HG03025 (cell line): ENCODE data around the gene ETS2.
"Not testable (repeated sequence)": the region's sequence is repeated elsewhere in the genome, so short reads cannot be mapped to it uniquely, and the experiment has no call there.

Source experiments
- ATAC-seq: cut with Tn5 transposase; IDR thresholded peaks from one replicate; pipeline ENCODE4 v1.9.1; 2021; ENCODE audit warnings: mild to moderate bottlenecking, moderate library complexity; ENCODE audit not compliant: unreplicated experiment, low FRiP score

ETS2 gene

DNA sequence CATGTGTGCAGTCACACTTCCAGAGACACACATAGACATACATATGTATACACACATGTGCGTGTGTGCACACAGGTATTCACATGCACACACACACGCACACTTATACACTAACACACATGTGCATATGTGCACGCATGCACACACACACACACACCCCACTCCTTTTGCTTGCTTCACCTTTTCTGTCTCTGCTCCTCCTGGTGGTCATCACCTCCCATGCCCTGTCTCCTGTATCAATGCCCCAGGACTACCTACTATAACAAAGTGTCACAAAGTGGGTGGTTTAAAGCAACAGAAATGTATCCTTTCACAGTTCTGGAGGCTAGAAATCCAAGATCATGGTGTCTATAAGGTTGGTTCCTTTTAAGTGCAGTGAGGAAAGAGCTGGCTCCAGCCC is 27.4 kb downstream of the ETS2 start:
- no peak for ATAC-seq

DNA sequence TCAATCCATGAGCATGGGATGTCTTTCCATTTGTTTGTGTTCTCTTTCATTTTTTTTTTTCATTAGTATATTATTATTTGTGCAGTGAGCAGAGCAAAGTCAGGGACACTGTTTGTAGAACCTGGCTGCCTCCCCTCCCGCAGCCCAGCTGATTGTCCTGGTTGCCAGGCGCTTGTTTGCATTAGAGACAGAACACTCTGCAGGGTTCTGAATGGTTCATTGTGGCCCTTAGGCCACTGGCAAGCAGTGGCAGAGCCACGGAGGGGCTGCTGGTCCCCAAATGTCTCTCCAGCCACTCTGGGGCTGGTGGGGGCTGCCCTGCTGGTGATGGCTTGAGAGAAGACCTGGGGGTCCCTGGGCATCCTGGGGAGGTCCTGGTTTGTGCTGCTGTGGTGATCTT is 29.0 kb downstream of the ETS2 start:
- ATAC-seq: no peak

DNA sequence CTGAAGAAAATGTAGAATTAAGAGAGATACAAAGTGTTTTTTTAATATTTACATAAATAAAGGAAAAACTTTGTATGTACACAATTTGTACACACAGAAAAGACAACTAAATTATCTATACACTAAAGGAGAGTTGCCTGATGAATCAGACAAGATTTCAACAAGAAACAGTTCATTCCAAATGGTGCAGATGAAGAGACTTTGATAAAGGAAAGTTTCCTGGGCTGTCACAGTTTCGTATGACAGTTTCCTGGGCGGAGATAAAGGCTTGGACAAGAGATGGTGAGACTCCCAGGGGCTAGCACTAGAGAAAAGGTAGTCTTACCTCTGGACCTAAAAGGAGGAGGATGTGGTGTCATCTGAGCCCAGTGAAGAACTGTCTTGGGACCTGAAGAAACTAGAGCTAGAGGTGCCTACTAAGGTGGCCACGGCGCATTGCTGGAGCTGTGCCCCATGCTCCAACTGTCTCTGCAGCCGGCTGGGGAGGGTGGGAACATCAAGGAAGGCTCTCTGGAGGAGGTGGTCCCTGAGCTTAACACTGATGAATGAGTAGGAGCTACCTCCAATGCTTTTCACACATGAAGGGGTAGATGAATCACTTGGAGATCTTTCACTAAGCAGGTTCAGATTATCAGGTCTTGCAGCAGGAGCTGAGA is 32.2 kb downstream of the ETS2 start:
- ATAC-seq: no peak

- no peak for ATAC-seq
Measured at GRCh38 chr21:38838598-38839327, 33.0 kb downstream of the ETS2 start.

- ATAC-seq: no peak
Measured at GRCh38 chr21:38839328-38840286, 33.9 kb downstream of the ETS2 start.

- ATAC-seq: no peak
Measured at GRCh38 chr21:38840456-38841300, 34.9 kb downstream of the ETS2 start.

- no peak for ATAC-seq
Measured at GRCh38 chr21:38841472-38841871, 35.7 kb downstream of the ETS2 start.

GRCh38 chr21:38842079-38842478 is 36.4 kb downstream of the ETS2 start:
- no peak for ATAC-seq

- ATAC-seq: no peak
Measured at GRCh38 chr21:38843379-38843778, 37.6 kb downstream of the ETS2 start.

GRCh38 chr21:38843806-38844503 is 38.2 kb downstream of the ETS2 start:
- no peak for ATAC-seq

DNA sequence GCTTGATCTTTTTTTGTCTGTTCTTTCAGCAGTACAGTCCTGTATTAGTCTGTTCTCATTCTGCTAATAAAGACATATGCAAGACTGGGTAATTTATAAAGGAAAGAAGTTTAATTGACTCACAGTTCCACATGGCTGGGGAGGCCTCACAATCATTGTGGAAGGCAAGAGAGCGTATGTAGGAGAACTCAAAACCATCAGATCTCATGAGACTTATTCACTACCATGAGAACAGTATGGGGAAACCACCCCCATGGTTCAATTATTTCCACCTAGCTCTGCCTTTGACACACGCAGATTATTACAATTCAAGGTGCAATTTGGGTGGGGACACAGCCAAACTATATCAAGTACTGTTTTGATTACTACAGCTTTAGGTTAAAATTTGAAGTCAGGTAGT is 39.6 kb downstream of the ETS2 start:
- not testable (repeated sequence) for ATAC-seq

DNA sequence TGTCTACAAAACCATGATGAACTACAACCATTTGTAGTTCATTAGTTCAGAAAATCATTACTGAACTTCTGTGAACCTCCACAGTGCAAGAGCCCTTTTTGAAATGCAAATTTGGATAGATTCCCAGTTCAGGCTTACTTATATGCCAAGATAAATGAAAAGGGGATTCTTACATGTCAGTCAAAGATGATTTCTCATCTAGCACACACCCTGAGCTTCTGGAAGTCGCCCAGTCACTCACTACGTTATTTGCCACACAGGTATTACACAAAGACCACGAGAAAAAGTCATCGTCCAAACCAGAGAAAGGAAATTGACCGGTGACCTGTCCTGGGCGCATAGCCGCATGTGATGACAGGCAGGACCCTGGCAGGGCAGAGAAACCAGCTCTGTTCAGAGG is 41.8 kb downstream of the ETS2 start:
- ATAC-seq: no peak

- no peak for ATAC-seq
Measured at GRCh38 chr21:38848187-38848609, 42.5 kb downstream of the ETS2 start.

DNA sequence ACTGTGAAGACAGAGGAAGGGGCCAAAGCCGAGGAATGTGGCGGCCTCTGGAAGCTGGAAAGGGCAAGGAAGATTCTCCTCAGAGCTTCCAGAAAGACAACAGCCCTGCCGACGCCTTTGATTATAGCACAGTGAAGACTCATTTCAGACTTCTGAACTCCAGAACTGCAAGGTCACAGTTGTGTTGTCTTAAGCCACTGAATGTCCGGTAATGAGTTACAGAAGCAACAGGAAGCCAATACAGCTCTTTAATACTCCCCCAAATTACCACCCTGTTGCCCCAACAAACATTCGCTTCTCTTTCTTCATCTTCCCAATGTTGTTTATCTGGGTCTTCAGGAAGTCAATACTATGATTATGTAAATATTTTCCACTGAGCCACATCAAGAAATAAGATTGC is 44.0 kb downstream of the ETS2 start:
- no peak for ATAC-seq

GRCh38 chr21:38850277-38850951 is 44.7 kb downstream of the ETS2 start:
- no peak for ATAC-seq

DNA sequence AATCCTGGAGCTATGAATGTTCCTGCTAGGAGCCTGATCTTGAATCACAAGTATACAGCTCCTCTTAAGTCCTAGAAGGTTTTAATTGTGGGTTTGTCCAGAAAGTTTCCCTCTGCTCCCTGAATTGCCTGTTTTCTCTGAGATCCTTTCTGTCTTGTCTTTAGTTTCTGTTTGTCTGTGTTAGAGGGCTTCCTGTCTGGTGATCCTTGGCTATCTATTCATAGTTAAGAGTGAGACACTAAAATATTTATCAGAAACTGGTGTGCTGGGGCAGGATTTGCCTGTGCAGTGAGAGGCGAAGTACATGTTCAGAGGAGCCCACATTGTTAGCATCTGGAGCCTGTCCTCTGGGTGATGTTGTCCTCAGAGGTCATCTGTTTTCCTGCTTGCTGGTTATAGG is 45.4 kb downstream of the ETS2 start:
- no peak for ATAC-seq

- no peak for ATAC-seq
Measured at GRCh38 chr21:38852278-38852677, 46.5 kb downstream of the ETS2 start.

- no peak for ATAC-seq
Measured at GRCh38 chr21:38852708-38853107, 47.0 kb downstream of the ETS2 start.

- no peak for ATAC-seq
Measured at GRCh38 chr21:38853421-38853919, 47.7 kb downstream of the ETS2 start.
